Rectal smooth muscle tissue (tissue), 1 donor: ENCODE results near the gene DTL.
"Not testable (repeated sequence)": the region's sequence is repeated elsewhere in the genome, so short reads cannot be mapped to it uniquely, and the experiment has no call there.

ENCODE experiments used
- H3K27ac ChIP-seq: one replicate; pipeline ENCODE4 v1.7.0; 2013; ENCODE audit warnings: low read depth, low read length, inconsistent platforms
- H3K27me3 ChIP-seq: one replicate; pipeline ENCODE4 v1.7.0; 2013; ENCODE audit warnings: low read length; ENCODE audit not compliant: control insufficient read depth, insufficient read depth
- H3K36me3 ChIP-seq: one replicate; pipeline ENCODE4 v1.7.0; 2013; ENCODE audit warnings: low read length; ENCODE audit not compliant: control insufficient read depth, insufficient read depth
- H3K4me1 ChIP-seq: one replicate; pipeline ENCODE4 v1.7.0; 2013; ENCODE audit warnings: low read length; ENCODE audit not compliant: control insufficient read depth, insufficient read depth
- H3K4me3 ChIP-seq: one replicate; pipeline ENCODE4 v1.7.0; 2013; ENCODE audit warnings: low read length
- H3K9ac ChIP-seq: one replicate; pipeline ENCODE4 v1.7.0; 2013; ENCODE audit warnings: low read length

DTL gene

GRCh38 chr1:212013672-212014071, 21.9 kb upstream of the DTL start:
- Histone ChIP-seq H3K36me3 (peaks cover 2% of the 10 kb centered on the region), H3K27me3 (no peaks in the 10 kb centered on the region), H3K27ac (no peak overlapping the region), H3K4me1 (no peaks in the 10 kb centered on the region), H3K9ac (no peak overlapping the region), H3K4me3 (no peak overlapping the region)

- H3K36me3 ChIP-seq, result no peaks in the 10 kb centered on the region
- no peak overlapping the region for H3K4me3 ChIP-seq
- H3K4me1 ChIP-seq, result no peaks in the 10 kb centered on the region
- no peak overlapping the region for H3K9ac ChIP-seq
- H3K27ac ChIP-seq, result no peak overlapping the region
- no peaks in the 10 kb centered on the region for H3K27me3 ChIP-seq
Measured at GRCh38 chr1:212020975-212021374, 14.6 kb upstream of the DTL start.

GRCh38 chr1:212021563-212021962, 14.0 kb upstream of the DTL start:
- no peaks in the 10 kb centered on the region for H3K36me3 ChIP-seq
- no peak overlapping the region for H3K4me3 ChIP-seq
- H3K27ac ChIP-seq, result no peak overlapping the region
- no peaks in the 10 kb centered on the region for H3K27me3 ChIP-seq
- no peaks in the 10 kb centered on the region for H3K4me1 ChIP-seq
- no peak overlapping the region for H3K9ac ChIP-seq

DNA sequence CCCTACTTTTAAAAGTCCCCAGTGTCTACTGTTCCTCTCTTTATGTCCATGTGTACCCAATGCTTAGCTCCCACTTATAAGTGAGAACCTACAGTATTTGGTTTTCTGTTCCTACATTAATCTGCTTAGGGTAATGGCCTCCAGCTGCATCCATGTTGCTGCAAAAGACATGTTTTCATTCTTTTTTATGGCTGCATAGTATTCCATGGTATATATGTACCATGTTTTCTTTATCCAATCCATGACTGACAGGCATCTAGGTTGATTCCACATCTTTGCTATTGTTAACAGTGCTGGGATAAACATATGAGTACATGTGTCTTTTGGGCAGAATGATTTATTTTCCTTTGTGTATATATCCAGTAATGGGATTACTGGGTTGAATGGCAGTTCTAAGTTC, 12.6 kb upstream of the DTL start:
- not testable (repeated sequence) for H3K4me1 ChIP-seq, H3K9ac ChIP-seq, H3K4me3 ChIP-seq, H3K27me3 ChIP-seq, H3K27ac ChIP-seq, H3K36me3 ChIP-seq

DNA sequence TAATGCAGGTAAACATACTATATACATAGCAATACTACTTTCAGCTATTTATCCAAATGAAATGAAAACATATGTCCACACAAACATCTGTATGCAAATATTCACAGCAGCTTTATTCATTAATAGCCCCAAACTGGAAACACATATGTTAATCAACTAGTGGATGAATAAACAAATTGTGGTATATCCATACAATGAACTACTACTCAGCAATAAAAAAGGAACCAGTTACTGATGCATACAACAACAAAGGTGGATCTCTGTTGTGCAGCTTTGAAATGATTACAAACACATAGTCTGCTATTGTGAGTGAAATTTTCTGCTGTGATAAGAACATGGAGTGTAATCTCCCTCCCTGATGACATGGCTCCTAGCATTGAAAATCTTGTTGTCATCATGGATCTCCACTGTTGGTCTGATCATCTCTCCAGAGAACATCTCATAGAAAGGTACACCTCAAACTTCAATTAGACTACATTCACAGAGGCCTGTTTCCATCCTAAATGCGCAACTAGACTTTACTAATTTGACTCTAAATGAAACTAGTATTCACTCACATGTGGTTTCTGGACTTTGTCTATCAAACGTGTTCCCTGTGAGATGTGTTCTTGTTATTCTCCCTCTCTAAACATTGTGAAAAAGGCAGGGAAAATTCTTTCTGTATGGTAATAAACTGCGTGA, 10.9 kb upstream of the DTL start:
- Histone ChIP-seq H3K36me3 (no peaks in the 10 kb centered on the region), H3K4me3 (no peak overlapping the region), H3K4me1 (no peaks in the 10 kb centered on the region), H3K27me3 (no peaks in the 10 kb centered on the region), H3K9ac (no peak overlapping the region), H3K27ac (no peak overlapping the region)

DNA sequence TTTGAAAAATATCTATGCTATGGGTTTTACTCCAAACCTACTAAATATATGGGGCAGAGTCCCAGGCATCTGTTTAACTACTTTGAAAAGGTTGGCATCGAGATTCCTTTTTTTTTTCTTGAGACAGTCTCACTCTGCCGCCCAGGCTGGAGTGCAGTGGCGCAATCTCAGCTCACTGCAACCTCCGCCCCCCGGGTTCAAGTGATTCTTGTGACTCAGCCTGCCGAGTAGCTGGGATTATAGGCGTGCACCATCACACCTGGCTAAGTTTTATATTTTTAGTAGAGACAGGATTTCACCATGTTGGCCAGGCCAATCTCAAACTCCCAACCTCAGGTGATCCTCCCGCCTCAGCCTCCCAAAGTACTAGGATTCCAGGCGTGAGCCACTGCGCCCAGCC, 7.8 kb upstream of the DTL start:
- H3K9ac ChIP-seq, H3K36me3 ChIP-seq, H3K4me1 ChIP-seq, H3K27me3 ChIP-seq, H3K4me3 ChIP-seq, H3K27ac ChIP-seq: not testable (repeated sequence)

DNA sequence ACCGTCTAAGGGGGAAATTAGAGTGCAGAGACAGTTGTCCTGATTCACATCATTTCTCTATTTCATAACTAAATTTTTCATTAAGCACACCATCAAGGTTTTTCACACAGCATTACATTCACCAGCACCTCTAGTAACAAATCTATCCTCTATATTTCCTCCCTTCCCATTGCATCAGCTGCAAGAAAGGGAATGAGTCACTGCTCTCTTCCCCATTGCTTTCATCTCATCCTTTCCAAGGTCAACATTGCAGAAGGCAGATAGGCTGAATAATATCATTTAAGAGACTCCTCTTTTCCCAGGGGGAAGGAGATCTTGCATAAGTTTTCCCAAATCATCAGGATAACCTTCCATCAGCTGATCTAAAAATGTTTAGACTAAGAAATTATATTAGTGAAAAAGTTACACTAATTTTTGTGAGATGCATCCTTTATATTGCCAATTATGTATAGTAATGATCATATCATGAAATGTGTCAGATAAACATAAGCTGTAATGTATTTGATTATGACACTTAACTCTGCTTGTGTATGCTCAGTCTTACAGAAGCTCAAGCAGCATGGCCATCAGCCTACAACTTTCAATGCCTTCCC, 4.5 kb upstream of the DTL start:
- peaks cover 4% of the 10 kb centered on the region for H3K4me1 ChIP-seq
- H3K9ac ChIP-seq, result no peak overlapping the region
- no peak overlapping the region for H3K27ac ChIP-seq

GRCh38 chr1:212034516-212035122, 929 bp upstream of the DTL start:
- H3K36me3 ChIP-seq, result no peaks in the 10 kb centered on the region
- H3K9ac ChIP-seq, result peak overlapping the region; percentile 61
- no peaks in the 10 kb centered on the region for H3K27me3 ChIP-seq
- peak overlapping the region; percentile 98 for H3K4me3 ChIP-seq
- peaks cover 6% of the 10 kb centered on the region for H3K4me1 ChIP-seq
- H3K27ac ChIP-seq, result peak overlapping the region; percentile 88

More for the DNA sequence above, 4.5 kb upstream of the DTL start:
- Histone ChIP-seq H3K4me3 (no peak overlapping the region), H3K36me3 (no peaks in the 10 kb centered on the region), H3K27me3 (no peaks in the 10 kb centered on the region)

GRCh38 chr1:212035835-212036605, 472 bp downstream of the DTL start:
- Histone ChIP-seq H3K27me3 (no peaks in the 10 kb centered on the region), H3K36me3 (no peaks in the 10 kb centered on the region), H3K4me1 (peaks cover 6% of the 10 kb centered on the region), H3K27ac (no peak overlapping the region), H3K9ac (peak overlapping the region; percentile 54), H3K4me3 (peak overlapping the region; percentile 80)

GRCh38 chr1:212037900-212038299, 2.4 kb downstream of the DTL start:
- Histone ChIP-seq H3K36me3 (no peaks in the 10 kb centered on the region), H3K27ac (no peak overlapping the region), H3K4me1 (peaks cover 6% of the 10 kb centered on the region), H3K4me3 (no peak overlapping the region), H3K27me3 (no peaks in the 10 kb centered on the region), H3K9ac (no peak overlapping the region)

GRCh38 chr1:212039622-212040021, 4.1 kb downstream of the DTL start:
- Histone ChIP-seq H3K4me3 (no peak overlapping the region), H3K27ac (no peak overlapping the region), H3K36me3 (no peaks in the 10 kb centered on the region), H3K9ac (no peak overlapping the region), H3K4me1 (peaks cover 6% of the 10 kb centered on the region), H3K27me3 (no peaks in the 10 kb centered on the region)

GRCh38 chr1:212040629-212041412, 5.3 kb downstream of the DTL start:
- H3K4me3 ChIP-seq, result no peak overlapping the region
- peaks cover 5% of the 10 kb centered on the region for H3K4me1 ChIP-seq
- no peak overlapping the region for H3K27ac ChIP-seq
- no peak overlapping the region for H3K9ac ChIP-seq
- H3K27me3 ChIP-seq, result no peaks in the 10 kb centered on the region
- H3K36me3 ChIP-seq, result no peaks in the 10 kb centered on the region
